PC-3 (cell line): ENCODE data around the gene MAPK12.
A peak's percentile ranks its signal among the peaks of the same experiment; 100 is the strongest.

ENCODE experiments used
- CTCF ChIP-seq: fragments of 300-600 bp; sonication (generic); conservative IDR thresholded peaks from 2 replicates; pipeline ENCODE4 v1.5.1; 2017; ENCODE audit warnings: antibody characterized with exemption, low read depth, mild to moderate bottlenecking, low read length
- EZH2 ChIP-seq: fragments of 300-600 bp; sonication (generic); IDR thresholded peaks from one replicate; pipeline ENCODE4 v1.6.1; 2017; ENCODE audit warnings: antibody characterized with exemption, mild to moderate bottlenecking, low read length; ENCODE audit not compliant: unreplicated experiment
- EZH2phosphoT487 ChIP-seq: fragments of 300-600 bp; sonication (generic); IDR thresholded peaks from 2 replicates; pipeline ENCODE4 v1.6.1; 2018; ENCODE audit warnings: mild to moderate bottlenecking, antibody characterized with exemption, low read length, borderline replicate concordance

GRCh38 chr22:50209893-50210292 is 51.6 kb downstream of the MAPK12 start:
- TF ChIP-seq CTCF (peak; percentile 78), EZH2phosphoT487 (no peak), EZH2 (no peak)
